Neutrophil (primary cell): Measurements from ENCODE around the gene TUFT1.
A peak's percentile ranks its signal among the peaks of the same experiment; 100 is the strongest.

Source experiments
- H3K27ac ChIP-seq: fragments of 200-600 bp; sonication (generic); 2 replicates; pipeline ENCODE4 v1.5.1; 2016; ENCODE audit warnings: mild to moderate bottlenecking, moderate library complexity
- H3K27me3 ChIP-seq: fragments of 200-600 bp; sonication (generic); 2 replicates; pipeline ENCODE4 v1.6.0; 2016; ENCODE audit warnings: mild to moderate bottlenecking
- H3K36me3 ChIP-seq: fragments of 200-600 bp; sonication (generic); 2 replicates; pipeline ENCODE4 v1.5.1; 2017
- H3K4me1 ChIP-seq, 2 experiments: fragments of 200-600 bp in 1 of 2; sonication (generic) in 1 of 2; 1 replicate in 1 of 2; 2 replicates in 1 of 2; pipeline versions ENCODE4 v1.5.1 to v1.6.1; 2013 to 2016; ENCODE audit warnings: low read depth in 1 of 2, low read length in 1 of 2, mild to moderate bottlenecking in 1 of 2, moderate library complexity in 1 of 2; ENCODE audit not compliant: control insufficient read depth in 1 of 2, insufficient read depth in 1 of 2
- H3K4me3 ChIP-seq, 2 experiments: fragments of 200-600 bp in 1 of 2; sonication (generic) in 1 of 2; 1 replicate in 1 of 2; 2 replicates in 1 of 2; pipeline ENCODE4 v1.5.1; 2013 to 2016; ENCODE audit warnings: low read depth in 1 of 2, low read length in 1 of 2, mild to moderate bottlenecking in 1 of 2, moderate library complexity in 1 of 2
- H3K9me3 ChIP-seq: fragments of 200-600 bp; sonication (generic); 2 replicates; pipeline ENCODE4 v1.5.1; 2016
- TF ChIP-seq, protein P1 (sequence below): fragments of 200-600 bp; sonication (generic); IDR thresholded peaks from 2 replicates; pipeline ENCODE4 v1.5.1; 2016; ENCODE audit warnings: antibody characterized with exemption

Gene TUFT1

DNA sequence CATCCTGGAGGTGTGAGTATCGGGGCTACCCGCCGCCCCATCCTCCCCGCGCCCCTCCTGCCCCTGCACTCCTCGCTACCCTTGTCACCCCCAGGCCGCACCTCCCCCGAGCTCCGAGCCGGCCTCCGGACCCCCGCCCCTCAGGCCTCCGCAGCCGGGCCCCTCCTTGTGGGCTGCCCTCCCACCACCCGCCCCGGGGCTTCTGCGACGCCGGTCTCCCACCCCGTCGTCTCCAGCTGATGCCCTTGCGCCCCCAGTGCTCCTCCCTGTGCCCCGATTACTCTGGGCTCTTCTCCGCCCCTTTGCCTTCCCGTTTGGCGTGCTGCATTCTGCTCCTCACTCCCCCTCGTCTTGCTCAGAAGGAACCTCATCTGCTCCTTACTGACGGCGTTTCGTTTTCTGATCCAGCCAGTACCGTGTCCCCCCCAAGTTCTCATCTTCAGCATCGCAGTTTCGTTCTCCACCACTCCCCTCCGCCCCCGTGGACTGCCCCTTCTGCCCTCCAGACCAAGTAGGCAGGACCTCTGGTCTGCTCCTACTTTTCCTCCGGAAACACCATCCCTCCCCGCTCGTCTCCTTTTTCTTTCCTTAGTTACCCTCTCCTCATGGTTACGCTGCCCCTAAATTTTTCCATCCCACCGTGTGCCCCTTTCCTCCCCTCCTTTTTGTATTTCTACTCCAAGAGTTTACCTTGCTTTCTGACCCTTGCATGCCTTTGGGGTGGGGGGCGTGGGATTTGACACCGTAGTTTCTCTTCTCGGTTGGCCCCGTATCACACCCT lies 72.6 kb downstream of the TUFT1 start:
- H3K4me3 ChIP-seq = peak overlapping the region; percentile 72 to 94
- no peaks in the 10 kb centered on the region for H3K9me3 ChIP-seq
- H3K36me3 ChIP-seq = no peaks in the 10 kb centered on the region
- no peaks in the 10 kb centered on the region for H3K27me3 ChIP-seq
- peaks cover 57 to 60% of the 10 kb centered on the region in 2 experiments for H3K4me1 ChIP-seq
- H3K27ac ChIP-seq = peak overlapping the region; percentile 97
- TF ChIP-seq, protein P1, sequence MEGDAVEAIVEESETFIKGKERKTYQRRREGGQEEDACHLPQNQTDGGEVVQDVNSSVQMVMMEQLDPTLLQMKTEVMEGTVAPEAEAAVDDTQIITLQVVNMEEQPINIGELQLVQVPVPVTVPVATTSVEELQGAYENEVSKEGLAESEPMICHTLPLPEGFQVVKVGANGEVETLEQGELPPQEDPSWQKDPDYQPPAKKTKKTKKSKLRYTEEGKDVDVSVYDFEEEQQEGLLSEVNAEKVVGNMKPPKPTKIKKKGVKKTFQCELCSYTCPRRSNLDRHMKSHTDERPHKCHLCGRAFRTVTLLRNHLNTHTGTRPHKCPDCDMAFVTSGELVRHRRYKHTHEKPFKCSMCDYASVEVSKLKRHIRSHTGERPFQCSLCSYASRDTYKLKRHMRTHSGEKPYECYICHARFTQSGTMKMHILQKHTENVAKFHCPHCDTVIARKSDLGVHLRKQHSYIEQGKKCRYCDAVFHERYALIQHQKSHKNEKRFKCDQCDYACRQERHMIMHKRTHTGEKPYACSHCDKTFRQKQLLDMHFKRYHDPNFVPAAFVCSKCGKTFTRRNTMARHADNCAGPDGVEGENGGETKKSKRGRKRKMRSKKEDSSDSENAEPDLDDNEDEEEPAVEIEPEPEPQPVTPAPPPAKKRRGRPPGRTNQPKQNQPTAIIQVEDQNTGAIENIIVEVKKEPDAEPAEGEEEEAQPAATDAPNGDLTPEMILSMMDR = no peak

DNA sequence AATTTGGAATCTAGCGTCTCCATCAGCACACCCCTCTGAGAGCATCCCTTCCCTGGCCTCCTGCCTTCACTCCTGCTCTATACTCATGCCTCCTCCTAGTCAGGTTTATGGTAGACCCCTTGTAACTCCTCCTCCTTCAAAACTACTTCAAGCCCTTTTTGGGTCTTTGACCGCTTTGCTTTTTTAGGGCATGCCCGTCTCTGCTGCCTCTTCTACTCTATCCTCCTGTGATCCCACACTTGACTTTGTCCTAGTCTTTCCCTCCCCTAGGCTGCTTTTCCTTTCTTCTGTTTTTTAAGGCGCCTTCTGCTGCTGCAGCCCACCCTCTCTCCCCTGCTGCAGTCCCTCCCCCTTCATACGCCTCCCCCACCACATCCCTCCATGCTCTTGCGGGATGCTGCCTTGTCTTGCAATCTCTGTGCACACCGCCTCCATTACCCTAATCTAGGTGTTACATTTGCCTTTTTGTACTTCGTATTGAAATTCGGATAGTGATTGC lies 73.2 kb downstream of the TUFT1 start:
- H3K27ac ChIP-seq = peak overlapping the region; percentile 97
- H3K9me3 ChIP-seq = no peaks in the 10 kb centered on the region

DNA sequence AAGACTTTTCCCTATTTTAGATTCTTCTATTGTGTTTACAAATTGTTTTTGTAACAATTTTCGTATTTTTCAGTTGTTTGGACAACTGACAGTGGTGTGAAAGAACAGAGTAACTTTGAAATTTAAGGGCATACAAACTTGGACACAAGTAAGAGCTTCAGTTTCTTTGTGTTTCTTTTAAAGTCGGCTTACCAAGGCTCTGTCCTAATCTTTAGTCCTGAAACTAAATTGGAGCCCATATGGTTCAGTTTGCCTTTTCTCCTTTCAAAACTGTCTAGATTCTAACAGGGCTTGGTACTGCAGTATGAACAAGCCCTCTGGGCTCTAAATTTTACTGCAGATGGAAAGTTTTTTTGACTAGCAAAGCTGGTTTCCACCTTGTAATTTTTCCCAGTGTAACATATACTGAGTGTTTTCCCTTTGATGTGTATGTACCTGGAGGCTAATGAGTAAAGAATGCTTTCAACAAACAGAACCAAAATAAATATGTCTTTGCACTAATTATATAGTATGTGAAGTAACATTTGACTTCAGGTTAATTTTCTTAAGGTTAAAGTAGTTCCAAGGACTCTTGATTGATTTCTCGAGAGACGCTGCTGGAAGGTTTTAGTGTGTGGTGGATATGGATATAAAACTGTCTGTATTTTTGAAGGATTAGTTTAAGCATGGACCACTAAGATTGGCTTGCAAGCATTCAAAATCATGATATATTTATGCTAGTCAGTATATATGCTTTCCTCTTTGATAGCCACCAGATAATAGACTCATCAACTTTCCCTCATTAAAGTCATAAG lies 75.8 kb downstream of the TUFT1 start:
- Histone ChIP-seq H3K27ac (peak overlapping the region; percentile 57), H3K27me3 (no peaks in the 10 kb centered on the region), H3K4me3 (no peak overlapping the region), H3K36me3 (no peaks in the 10 kb centered on the region), H3K4me1 (peaks cover 70 to 74% of the 10 kb centered on the region in 2 experiments), H3K9me3 (no peaks in the 10 kb centered on the region)
- TF ChIP-seq, protein P1 = no peak

More for the DNA sequence above, 73.2 kb downstream of the TUFT1 start:
- Histone ChIP-seq H3K4me1 (peaks cover 60 to 62% of the 10 kb centered on the region in 2 experiments), H3K27me3 (no peaks in the 10 kb centered on the region), H3K36me3 (no peaks in the 10 kb centered on the region), H3K4me3 (peak overlapping the region; percentile 72 to 94)
- TF ChIP-seq, protein P1 = no peak

DNA sequence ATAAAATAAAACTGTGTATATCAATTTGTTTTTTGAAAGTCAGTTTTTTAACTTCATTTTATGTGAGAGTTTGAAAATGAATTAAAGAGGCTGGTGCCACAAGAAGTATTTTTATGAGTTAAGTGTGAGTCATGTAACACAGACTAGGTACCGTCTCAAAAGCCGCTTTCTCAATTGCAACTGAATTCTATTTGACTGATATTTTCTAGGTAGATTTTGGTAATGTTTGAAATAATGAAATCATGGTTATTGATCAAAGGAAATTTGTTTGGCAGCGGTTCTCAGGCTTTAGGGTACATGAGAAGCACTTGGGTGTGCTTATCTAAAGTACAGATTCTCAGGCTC lies 76.4 kb downstream of the TUFT1 start:
- Histone ChIP-seq H3K27me3 (no peaks in the 10 kb centered on the region), H3K4me1 (peaks cover 70 to 75% of the 10 kb centered on the region in 2 experiments), H3K4me3 (no peak overlapping the region), H3K27ac (peak overlapping the region; percentile 57), H3K36me3 (no peaks in the 10 kb centered on the region), H3K9me3 (no peaks in the 10 kb centered on the region)
- TF ChIP-seq, protein P1 = no peak

DNA sequence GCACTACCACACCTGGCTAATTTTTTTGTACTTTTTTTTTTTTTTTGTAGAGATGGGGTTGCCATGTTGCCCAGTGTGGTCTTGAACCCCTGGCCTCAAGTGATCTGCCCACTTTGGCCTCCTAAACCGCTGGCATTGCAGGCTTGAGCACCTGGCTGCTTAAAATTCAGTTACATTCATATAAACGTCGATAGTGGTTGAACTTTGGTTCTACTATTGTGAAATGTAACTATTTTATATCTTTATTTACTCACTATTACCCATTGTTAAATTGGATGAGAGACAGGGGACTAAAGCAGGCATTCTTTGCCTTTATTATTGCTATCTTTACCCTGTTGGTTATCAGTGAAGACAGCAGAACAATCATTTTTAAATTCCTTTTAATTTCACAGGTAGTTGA lies 77.9 kb downstream of the TUFT1 start:
- Histone ChIP-seq H3K9me3 (no peaks in the 10 kb centered on the region), H3K27ac (no peak overlapping the region), H3K27me3 (no peaks in the 10 kb centered on the region), H3K4me1 (peaks cover 66 to 75% of the 10 kb centered on the region in 2 experiments), H3K36me3 (no peaks in the 10 kb centered on the region), H3K4me3 (no peak overlapping the region)
- TF ChIP-seq, protein P1 = no peak
